Activated naive CD8-positive, alpha-beta T cell treated with anti-CD3 and anti-CD28 coated beads, Interleukin-2, amount 10 ng/mL, durations not matched to agents 7 days and 5 days (primary cell): Measurements from ENCODE around the gene MTMR11. TPM values are rescaled to one million over a fixed set of nuclear protein-coding genes. Genes with fewer than 3 reads are reported as not detected.
"Not testable (repeated sequence)": the region's sequence is repeated elsewhere in the genome, so short reads cannot be mapped to it uniquely, and the experiment has no call there.

ENCODE experiments used
- ATAC-seq: fragments of 150-1000 bp; cut with Tn5 transposase; one replicate; pipeline ENCODE4 v1.10.0; 2021; ENCODE audit warnings: low read depth, moderate library complexity
- POLR2A ChIA-PET: fragments of 350-600 bp; sonication (Branson Sonifier 250); formaldehyde crosslinking; loops from one replicate; lab custom pipeline; 2021; ENCODE audit warnings: antibody characterized with exemption; lab: Charles Lee
- DNase-seq: peaks from one replicate; pipeline ENCODE4 v3.0.0; 2021
- H3K27ac Mint-ChIP-seq: one replicate; pipeline ENCODE4 v1.8.0; 2022; ENCODE audit warnings: mild to moderate bottlenecking, mixed read lengths
- H3K27me3 Mint-ChIP-seq: one replicate; pipeline ENCODE4 v1.8.0; 2022; ENCODE audit warnings: mild to moderate bottlenecking, moderate library complexity, mixed read lengths
- H3K36me3 Mint-ChIP-seq: one replicate; pipeline ENCODE4 v1.8.0; 2021; ENCODE audit warnings: mild to moderate bottlenecking, mixed read lengths
- H3K4me1 Mint-ChIP-seq: one replicate; pipeline ENCODE4 v1.8.0; 2021; ENCODE audit warnings: mixed read lengths
- H3K4me3 Mint-ChIP-seq: one replicate; pipeline ENCODE4 v1.8.0; 2022; ENCODE audit warnings: mild to moderate bottlenecking, moderate library complexity, mixed read lengths
- H3K9me3 Mint-ChIP-seq: one replicate; pipeline ENCODE4 v1.8.0; 2021; ENCODE audit warnings: mixed read lengths
- total RNA-seq, 2 experiments: library from RNA; stranded (reverse); gene quantifications; one replicate each; pipeline ENCODE4 v1.2.3, GENCODE V29; 2021

The MTMR11 gene
- total RNA-seq, 2 experiments from 2014 or later = 1.6 to 1.8 TPM

- Mint-ChIP-seq H3K27ac (no peak overlapping the region), H3K4me1 (peaks cover 17% of the 10 kb centered on the region), H3K36me3 (peaks cover 28% of the 10 kb centered on the region), H3K27me3 (no peaks in the 10 kb centered on the region), H3K9me3 (no peaks in the 10 kb centered on the region), H3K4me3 (no peak overlapping the region)
- POLR2A ChIA-PET = interaction anchor here (0.6 to 1.1 kb wide), 4 partner anchors 73 to 78 kb away, joined by 3 to 7 read pairs (median 4); a partner anchor contains a TSS
- DNase-seq = no peak
- ATAC-seq = peak; percentile 78
Measured at GRCh38 chr1:149962039-149962647, 25.5 kb upstream of the MTMR11 start.

DNA sequence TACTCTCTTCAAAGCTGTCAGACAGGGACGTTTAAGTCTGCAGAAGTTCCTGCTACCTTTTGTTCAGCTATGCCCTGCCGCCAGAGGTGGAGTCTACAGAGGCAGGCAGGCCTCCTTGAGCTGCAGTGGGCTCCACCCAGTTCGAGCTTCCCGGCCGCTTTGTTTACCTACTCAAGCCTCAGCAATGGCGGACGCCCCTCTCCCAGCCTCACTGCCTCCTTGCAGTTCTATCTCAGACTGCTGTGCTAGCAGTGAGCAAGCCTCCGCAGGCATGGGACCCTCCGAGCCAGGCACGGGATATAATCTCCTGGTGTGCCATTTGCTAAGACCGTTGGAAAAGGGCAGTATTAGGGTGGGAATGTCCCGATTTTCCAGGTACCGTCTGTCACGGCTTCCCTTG lies 20.9 kb upstream of the MTMR11 start:
- DNase-seq, ATAC-seq, POLR2A ChIA-PET, H3K4me3 Mint-ChIP-seq, H3K4me1 Mint-ChIP-seq, H3K9me3 Mint-ChIP-seq, H3K27ac Mint-ChIP-seq, H3K27me3 Mint-ChIP-seq: not testable (repeated sequence)
- H3K36me3 Mint-ChIP-seq = peaks cover 42% of the 10 kb centered on the region

DNA sequence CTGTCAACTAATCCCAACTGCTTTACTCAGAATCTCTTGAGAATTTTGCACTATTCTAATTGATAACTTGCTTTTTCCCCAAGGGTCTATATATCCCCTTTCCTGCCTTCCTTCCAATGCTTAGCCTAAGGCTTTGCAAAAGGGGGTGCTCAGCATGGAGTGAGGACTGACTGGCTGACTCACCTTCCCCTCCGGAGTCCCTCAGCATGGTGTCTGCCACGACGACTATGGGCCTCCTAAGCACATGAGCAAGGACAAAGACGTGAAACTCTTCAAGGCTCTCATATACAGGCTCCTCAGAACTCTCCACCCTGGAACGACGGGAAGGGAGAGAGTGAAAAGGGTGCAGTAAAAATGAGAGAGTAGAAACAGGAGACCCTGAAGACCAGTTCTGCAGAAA lies 13.2 kb upstream of the MTMR11 start:
- H3K27me3 Mint-ChIP-seq = no peaks in the 10 kb centered on the region
- peaks cover 17% of the 10 kb centered on the region for H3K36me3 Mint-ChIP-seq
- POLR2A ChIA-PET = interaction anchor here (1.0 kb wide), 1 partner anchor 7 kb away, joined by 3 read pairs; no protein-coding TSS in a partner anchor
- no peak for DNase-seq
- no peak overlapping the region for H3K4me3 Mint-ChIP-seq
- no peaks in the 10 kb centered on the region for H3K4me1 Mint-ChIP-seq
- H3K27ac Mint-ChIP-seq = no peak overlapping the region
- ATAC-seq = no peak
- H3K9me3 Mint-ChIP-seq = no peaks in the 10 kb centered on the region

- Mint-ChIP-seq H3K27me3 (no peaks in the 10 kb centered on the region), H3K36me3 (peaks cover 8% of the 10 kb centered on the region), H3K9me3 (no peaks in the 10 kb centered on the region), H3K4me3 (no peak overlapping the region), H3K27ac (no peak overlapping the region), H3K4me1 (peaks cover 8% of the 10 kb centered on the region)
- DNase-seq = no peak
- ATAC-seq = no peak
- POLR2A ChIA-PET = no interaction called here
Measured at GRCh38 chr1:149945206-149945605, 8.5 kb upstream of the MTMR11 start.

- no peak for ATAC-seq
- Mint-ChIP-seq H3K27me3 (no peaks in the 10 kb centered on the region), H3K4me3 (no peak overlapping the region), H3K9me3 (no peaks in the 10 kb centered on the region), H3K36me3 (peaks cover 7% of the 10 kb centered on the region), H3K4me1 (peaks cover 20% of the 10 kb centered on the region), H3K27ac (peak overlapping the region; percentile 26)
- POLR2A ChIA-PET = interaction anchor here (0.6 to 4.2 kb wide), 3 partner anchors 8 to 55 kb away, joined by 3 to 16 read pairs (median 12); a partner anchor contains a TSS
- DNase-seq = no peak
Measured at GRCh38 chr1:149942885-149943284, 6.2 kb upstream of the MTMR11 start.

GRCh38 chr1:149942207-149942606 lies 5.5 kb upstream of the MTMR11 start:
- no peaks in the 10 kb centered on the region for H3K9me3 Mint-ChIP-seq
- peaks cover 27% of the 10 kb centered on the region for H3K4me1 Mint-ChIP-seq
- peaks cover 7% of the 10 kb centered on the region for H3K36me3 Mint-ChIP-seq
- H3K27me3 Mint-ChIP-seq = no peaks in the 10 kb centered on the region
- no peak for ATAC-seq
- H3K4me3 Mint-ChIP-seq = no peak overlapping the region
- DNase-seq = no peak
- no peak overlapping the region for H3K27ac Mint-ChIP-seq
- POLR2A ChIA-PET = interaction anchor here (0.6 to 4.2 kb wide), 3 partner anchors 8 to 55 kb away, joined by 3 to 16 read pairs (median 12); a partner anchor contains a TSS

DNA sequence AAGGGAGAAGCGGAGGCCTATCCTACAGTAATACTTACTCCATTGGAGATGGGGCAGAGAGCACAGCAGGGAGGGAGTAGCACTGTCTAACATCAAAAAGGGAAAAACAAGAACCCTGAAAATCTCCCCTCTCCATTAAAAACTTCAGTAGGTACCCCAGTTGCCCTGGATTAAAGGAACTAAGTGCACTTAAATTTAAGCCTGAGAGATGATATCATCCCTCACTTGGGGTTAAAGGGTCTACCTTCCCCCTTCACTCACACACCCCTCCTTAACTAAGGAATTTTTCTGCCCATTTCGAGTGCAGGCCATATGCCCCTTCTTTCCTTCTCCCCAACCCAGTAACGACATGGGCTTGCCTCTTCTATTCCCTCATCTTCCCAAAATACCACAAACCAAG lies 3.7 kb upstream of the MTMR11 start:
- H3K27ac Mint-ChIP-seq = no peak overlapping the region

DNA sequence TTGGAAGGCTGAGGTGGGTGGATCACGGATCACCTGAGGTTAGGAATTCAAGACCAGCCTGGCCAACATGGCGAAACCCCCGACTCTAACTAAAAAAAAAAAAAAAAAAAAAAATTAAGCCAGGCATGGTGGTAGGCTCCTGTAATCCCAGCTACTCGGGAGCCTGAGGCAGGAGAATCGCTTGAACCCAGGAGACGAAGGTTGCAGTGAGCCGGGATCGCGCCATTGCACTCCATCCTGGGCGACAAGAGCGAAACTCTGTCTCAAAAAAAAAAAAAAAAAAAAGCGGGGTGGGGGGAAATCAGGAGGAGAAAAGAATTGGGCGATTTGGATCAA lies 2.0 kb upstream of the MTMR11 start:
- peak overlapping the region; percentile 49 for H3K27ac Mint-ChIP-seq
- H3K9me3 Mint-ChIP-seq, H3K36me3 Mint-ChIP-seq, ATAC-seq, DNase-seq, H3K27me3 Mint-ChIP-seq: not testable (repeated sequence)
- peak overlapping the region; percentile 14 for H3K4me3 Mint-ChIP-seq
- POLR2A ChIA-PET = interaction anchor here (0.6 to 4.7 kb wide), 5 partner anchors 9 to 51 kb away, joined by 3 to 46 read pairs (median 4); partner anchors contain the start of gene SF3B4
- peaks cover 30% of the 10 kb centered on the region for H3K4me1 Mint-ChIP-seq

More for the DNA sequence above, 3.7 kb upstream of the MTMR11 start:
- ATAC-seq = no peak
- DNase-seq = no peak
- Mint-ChIP-seq H3K27me3 (no peaks in the 10 kb centered on the region), H3K4me3 (no peak overlapping the region), H3K4me1 (peaks cover 31% of the 10 kb centered on the region), H3K9me3 (no peaks in the 10 kb centered on the region), H3K36me3 (peaks cover 5% of the 10 kb centered on the region)
- POLR2A ChIA-PET = no interaction called here

DNA sequence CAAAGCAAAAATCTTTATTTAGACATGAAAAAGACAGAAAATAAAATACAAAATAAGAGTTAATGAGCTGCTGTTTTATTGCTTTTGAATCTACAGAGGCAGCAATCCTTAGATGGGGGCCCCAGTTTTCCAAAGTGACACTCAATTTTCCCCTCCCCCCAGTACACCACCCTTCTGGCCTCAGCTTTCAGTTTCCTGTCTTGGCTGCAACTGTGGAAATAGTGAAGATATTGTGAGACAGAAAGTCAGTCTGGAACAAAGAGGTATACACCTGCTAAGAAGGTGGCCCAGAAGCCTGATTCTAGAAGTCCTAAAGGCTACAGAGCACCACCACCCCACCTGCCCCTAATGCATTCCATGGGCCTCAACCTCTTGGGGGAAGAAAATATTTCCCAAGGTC lies 1.1 kb upstream of the MTMR11 start:
- Mint-ChIP-seq H3K36me3 (no peaks in the 10 kb centered on the region), H3K4me1 (peaks cover 23% of the 10 kb centered on the region), H3K27ac (peak overlapping the region; percentile 66), H3K4me3 (peak overlapping the region; percentile 44), H3K9me3 (no peaks in the 10 kb centered on the region), H3K27me3 (no peaks in the 10 kb centered on the region)
- ATAC-seq (peak; percentile 52), DNase-seq (no peak)
- POLR2A ChIA-PET = interaction anchor here (0.9 to 4.7 kb wide), 5 partner anchors 8 to 50 kb away, joined by 3 to 46 read pairs (median 4); partner anchors contain the start of gene SF3B4

DNA sequence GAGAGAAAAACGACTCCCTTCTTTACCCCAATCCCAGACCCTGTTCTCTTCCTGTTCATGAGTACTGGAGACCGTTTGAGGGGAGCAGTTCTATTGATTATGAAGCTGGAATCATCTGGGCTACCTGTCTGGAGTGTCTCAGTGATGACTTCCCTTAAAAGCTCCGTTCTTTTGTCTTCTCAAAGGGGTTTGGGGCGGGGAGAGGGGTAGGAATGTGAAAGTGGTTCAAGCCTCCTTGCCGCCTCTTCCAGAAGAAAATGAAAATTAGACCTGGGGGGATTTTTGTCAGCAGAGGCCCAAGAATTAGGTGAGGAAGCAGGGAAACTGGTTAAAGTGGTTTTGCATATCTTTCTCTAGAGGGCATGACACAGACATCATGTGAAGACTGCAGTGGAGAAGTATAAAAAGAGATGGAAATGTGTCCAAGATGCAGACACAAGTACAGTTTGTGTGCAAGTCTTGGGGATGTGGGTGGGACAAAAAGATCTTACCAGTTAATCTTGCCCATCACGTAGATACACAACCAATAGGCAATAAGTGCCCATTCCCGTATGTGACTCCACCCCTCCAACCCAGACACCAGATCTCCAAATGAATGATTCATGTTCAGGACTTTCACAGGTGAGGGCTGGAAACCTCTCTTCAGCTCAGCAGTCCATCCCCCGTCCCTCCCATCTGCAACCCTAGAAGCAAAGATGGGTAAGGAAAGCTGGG lies 470 bp upstream of the MTMR11 start:
- Mint-ChIP-seq H3K36me3 (no peaks in the 10 kb centered on the region), H3K4me1 (peaks cover 22% of the 10 kb centered on the region), H3K9me3 (no peaks in the 10 kb centered on the region), H3K4me3 (peak overlapping the region; percentile 44), H3K27ac (peak overlapping the region; percentile 66), H3K27me3 (no peaks in the 10 kb centered on the region)
- DNase-seq = no peak
- no peak for ATAC-seq
- POLR2A ChIA-PET = interaction anchor here (0.9 to 4.7 kb wide), 5 partner anchors 8 to 50 kb away, joined by 3 to 46 read pairs (median 4); partner anchors contain the start of gene SF3B4

GRCh38 chr1:149934356-149934755 lies 2.3 kb downstream of the MTMR11 start:
- POLR2A ChIA-PET = interaction anchor here (0.6 to 1.8 kb wide), 2 partner anchors 32 to 47 kb away, joined by 3 to 7 read pairs; a partner anchor contains a TSS

GRCh38 chr1:149933208-149933607 lies 3.5 kb downstream of the MTMR11 start:
- H3K27me3 Mint-ChIP-seq = no peaks in the 10 kb centered on the region
- peaks cover 37% of the 10 kb centered on the region for H3K4me1 Mint-ChIP-seq
- no peak for ATAC-seq
- no peak overlapping the region for H3K4me3 Mint-ChIP-seq
- POLR2A ChIA-PET = interaction anchor here (1.8 kb wide), 1 partner anchor 46 kb away, joined by 7 read pairs; a partner anchor contains a TSS
- no peaks in the 10 kb centered on the region for H3K9me3 Mint-ChIP-seq
- peaks cover 2% of the 10 kb centered on the region for H3K36me3 Mint-ChIP-seq
- H3K27ac Mint-ChIP-seq = no peak overlapping the region
- no peak for DNase-seq

More at GRCh38 chr1:149934356-149934755, 2.3 kb downstream of the MTMR11 start:
- Mint-ChIP-seq H3K36me3 (peaks cover 2% of the 10 kb centered on the region), H3K27ac (no peak overlapping the region), H3K27me3 (no peaks in the 10 kb centered on the region), H3K4me1 (peaks cover 36% of the 10 kb centered on the region), H3K9me3 (no peaks in the 10 kb centered on the region), H3K4me3 (no peak overlapping the region)
- no peak for DNase-seq
- no peak for ATAC-seq

- Mint-ChIP-seq H3K27me3 (no peaks in the 10 kb centered on the region), H3K36me3 (peaks cover 5% of the 10 kb centered on the region), H3K9me3 (no peaks in the 10 kb centered on the region), H3K4me1 (peaks cover 32% of the 10 kb centered on the region), H3K27ac (no peak overlapping the region), H3K4me3 (no peak overlapping the region)
- ATAC-seq (no peak), DNase-seq (no peak)
- POLR2A ChIA-PET = no interaction called here
Measured at GRCh38 chr1:149932474-149932873, 4.2 kb downstream of the MTMR11 start.
